HG02571 (cell line): ENCODE measurements around the gene DAZAP1.
"Not testable (repeated sequence)": the region's sequence is repeated elsewhere in the genome, so short reads cannot be mapped to it uniquely, and the experiment has no call there.

Experiments
- ATAC-seq: cut with Tn5 transposase; IDR thresholded peaks from one replicate; pipeline ENCODE4 v1.9.1; 2021; ENCODE audit warnings: mild to moderate bottlenecking, moderate library complexity; ENCODE audit not compliant: unreplicated experiment

Gene DAZAP1

GRCh38 chr19:1470305-1471009 lies 63.1 kb downstream of the DAZAP1 start:
- no peak for ATAC-seq

GRCh38 chr19:1471010-1471514 lies 63.7 kb downstream of the DAZAP1 start:
- no peak for ATAC-seq

DNA sequence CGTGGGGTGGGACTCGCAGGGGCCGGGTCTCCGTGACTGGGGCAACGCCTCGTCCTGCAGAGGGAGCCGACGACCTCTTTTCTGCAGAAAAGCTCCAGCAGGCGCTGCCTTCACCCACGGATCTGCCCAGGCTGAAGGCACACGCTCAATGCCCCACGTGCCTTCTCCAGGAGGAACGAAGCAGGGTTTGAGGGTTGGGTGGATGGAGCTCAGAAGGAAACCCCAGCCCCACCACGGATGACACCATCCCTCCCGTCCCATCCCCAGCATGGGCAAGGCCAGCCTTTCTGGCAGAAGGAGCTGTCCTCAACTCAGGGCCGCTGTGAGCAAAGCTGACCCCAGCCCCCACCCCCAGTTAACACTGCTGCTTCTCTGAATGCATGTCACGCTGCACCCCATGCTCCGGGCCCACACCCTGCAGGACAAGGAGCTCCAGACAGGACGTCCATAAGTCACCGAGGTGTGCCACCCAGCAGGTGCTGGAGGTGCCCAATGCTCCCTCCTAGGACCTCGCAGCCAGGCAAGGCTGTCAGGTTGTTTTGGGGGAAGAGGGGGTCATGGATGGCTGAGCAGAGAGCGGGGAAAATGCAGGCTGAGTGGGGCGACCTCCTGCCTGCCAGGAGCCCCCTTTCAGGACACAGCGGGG lies 64.3 kb downstream of the DAZAP1 start:
- no peak for ATAC-seq

GRCh38 chr19:1472231-1473084 lies 65.1 kb downstream of the DAZAP1 start:
- ATAC-seq, result no peak

- ATAC-seq, result no peak
These were observed 65.9 kb downstream of the DAZAP1 start for GRCh38 chr19:1473085-1473851.

- ATAC-seq, result no peak
These were observed 66.8 kb downstream of the DAZAP1 start for GRCh38 chr19:1474011-1474764.

- ATAC-seq, result no peak
These were observed 67.5 kb downstream of the DAZAP1 start for GRCh38 chr19:1474765-1475351.

GRCh38 chr19:1475751-1476437 lies 68.5 kb downstream of the DAZAP1 start:
- no peak for ATAC-seq

GRCh38 chr19:1477056-1477455 lies 69.7 kb downstream of the DAZAP1 start:
- ATAC-seq, result not testable (repeated sequence)

DNA sequence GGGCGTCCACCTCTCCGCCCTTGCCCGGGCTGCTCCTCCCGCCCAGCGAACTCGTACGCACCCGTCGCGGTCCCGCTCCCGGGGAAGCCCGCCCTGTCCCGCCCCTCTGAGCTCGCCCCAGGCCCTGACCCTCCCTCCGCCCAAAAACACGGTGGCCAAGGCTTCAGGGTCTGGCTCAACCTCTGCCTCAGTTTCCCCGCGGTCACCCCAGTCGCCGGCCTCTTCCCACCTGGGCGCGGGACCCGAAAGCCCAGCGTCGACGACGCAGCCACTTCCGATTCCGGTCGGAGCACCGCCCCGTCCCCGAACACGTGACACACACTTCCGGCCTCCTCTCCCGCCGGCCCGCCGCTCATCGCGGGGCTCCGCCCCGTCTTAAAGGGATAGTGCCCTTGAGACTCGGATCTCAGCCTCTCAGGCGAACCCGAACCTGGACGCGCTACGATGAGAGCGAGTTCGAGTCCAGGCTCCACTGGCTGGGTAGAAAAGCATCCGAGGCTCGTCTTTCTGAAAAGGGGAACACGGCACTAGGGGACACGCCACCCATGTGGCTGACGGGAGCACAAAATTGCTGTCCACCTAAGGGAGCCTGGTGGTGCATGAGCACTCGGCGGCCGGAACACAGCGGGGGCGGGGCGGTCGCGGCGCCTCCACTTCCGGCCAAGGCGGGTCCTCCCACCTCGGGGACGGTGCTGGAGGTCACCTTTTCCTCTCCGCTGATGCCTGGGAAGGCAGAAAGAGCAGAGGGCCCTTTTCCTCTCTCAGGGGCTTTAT lies 71.7 kb downstream of the DAZAP1 start, which contains the start of gene C19orf25:
Gene C19orf25 (minus strand): TSS at position 282 of the 774 bp plus-strand sequence. CDS start 312 bp downstream, outside the sequence.
- ATAC-seq, result peak; percentile 71

GRCh38 chr19:1481224-1481892 lies 74.0 kb downstream of the DAZAP1 start:
- no peak for ATAC-seq

DNA sequence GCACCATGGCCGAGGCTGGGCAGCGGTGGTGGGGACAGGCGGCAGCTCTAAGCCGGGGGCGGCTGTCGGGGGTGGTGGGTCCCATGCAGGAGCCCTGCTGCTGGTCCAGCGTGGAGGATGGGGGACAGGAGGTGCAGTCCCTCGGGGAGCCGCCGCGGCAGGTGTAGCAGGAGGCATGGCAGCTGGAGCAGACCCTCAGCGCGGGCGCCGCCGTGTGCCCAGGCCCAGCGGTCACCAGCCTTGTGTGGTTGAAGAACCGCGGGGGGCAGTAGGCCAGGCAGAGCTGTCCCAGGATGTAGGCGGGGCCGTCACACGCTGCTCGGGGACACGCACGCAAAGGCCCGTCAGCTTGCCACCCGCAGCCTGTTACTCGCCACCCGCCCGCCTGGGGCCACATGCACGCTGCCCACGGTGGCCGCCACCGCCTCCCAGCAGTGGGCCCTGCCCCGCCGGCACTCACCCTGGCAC lies 74.5 kb downstream of the DAZAP1 start:
- ATAC-seq, result no peak

- no peak for ATAC-seq
These were observed 75.2 kb downstream of the DAZAP1 start for GRCh38 chr19:1482361-1483130.

DNA sequence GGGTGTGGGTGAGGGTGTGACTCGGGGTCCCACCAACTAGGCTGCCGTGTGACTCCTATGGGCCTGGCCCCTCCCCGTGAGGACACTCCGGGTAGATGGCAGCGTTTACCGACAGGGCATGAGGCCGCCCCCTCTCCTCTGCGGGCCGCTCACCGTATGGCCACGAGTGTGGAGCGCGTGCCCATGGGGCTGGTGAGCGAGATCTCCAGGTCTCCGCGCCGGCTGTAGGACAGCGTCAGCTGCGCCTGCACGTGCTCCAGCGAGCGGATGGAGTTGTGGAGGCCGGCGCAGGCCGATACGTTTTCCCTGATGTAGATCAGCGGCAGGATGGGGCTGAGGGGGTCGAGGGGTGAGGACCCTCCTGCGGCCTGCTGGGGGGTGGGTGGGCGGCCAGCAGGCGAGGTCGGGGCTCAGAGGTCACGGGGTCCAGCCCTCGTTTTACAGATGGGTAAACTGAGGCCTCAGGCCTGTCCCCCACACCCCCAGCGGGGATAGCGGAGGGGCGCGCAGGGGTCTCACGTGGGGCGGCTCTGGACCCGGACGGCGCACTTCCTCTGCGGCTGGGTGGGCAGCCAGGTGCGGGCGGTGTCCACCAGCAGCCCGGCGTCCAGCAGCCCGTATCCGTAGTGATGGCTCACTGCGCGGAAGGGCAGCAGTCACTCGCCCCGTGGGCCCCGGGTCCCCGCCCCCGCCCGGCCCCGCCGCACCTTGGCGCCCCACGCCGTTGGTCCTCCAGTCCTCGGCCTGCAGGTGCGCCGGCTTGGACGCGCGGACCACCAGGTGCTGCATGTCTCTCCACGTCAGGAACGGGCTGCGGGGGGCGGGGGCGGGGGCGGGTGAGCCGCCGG lies 76.0 kb downstream of the DAZAP1 start:
- no peak for ATAC-seq

DNA sequence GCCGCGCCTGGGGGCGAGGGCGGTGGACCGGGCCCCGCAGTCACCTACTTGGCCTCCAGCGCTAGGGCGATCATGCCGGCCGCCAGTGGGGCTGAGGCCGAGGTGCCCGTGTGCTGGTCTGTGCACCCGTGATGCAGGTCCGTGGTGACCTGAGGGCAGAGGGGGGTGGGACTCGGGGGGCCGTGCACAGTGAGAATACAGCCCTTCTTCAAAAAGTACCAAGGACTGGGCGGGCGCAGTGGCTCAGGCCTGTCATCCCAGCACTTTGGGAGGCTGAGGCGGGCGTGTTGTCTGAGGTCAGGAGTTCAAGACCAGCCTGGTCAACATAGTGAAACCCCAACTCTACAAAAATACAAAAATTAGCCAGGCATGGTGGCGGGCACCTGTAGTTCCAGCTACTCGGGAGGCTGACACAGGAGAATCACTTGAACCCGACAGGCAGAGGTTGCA lies 76.6 kb downstream of the DAZAP1 start:
- no peak for ATAC-seq
